Muscle layer of colon (tissue), 2 donors: ENCODE measurements around the gene PIK3R5.

Source experiments
- H3K27ac ChIP-seq: one replicate; pipeline ENCODE4 v1.7.0; 2013; ENCODE audit warnings: low read depth, mild to moderate bottlenecking, low read length, moderate library complexity
- H3K27me3 ChIP-seq, 2 donors: one replicate each; pipeline ENCODE4 v1.7.0; 2013; ENCODE audit warnings: low read length in 2 of 2, mild to moderate bottlenecking in 2 of 2; ENCODE audit not compliant: insufficient read depth in 2 of 2, control insufficient read depth in 1 of 2
- H3K36me3 ChIP-seq: one replicate; pipeline ENCODE4 v1.7.0; 2013; ENCODE audit warnings: mild to moderate bottlenecking, low read length; ENCODE audit not compliant: insufficient read depth
- H3K4me1 ChIP-seq: one replicate; pipeline ENCODE4 v1.7.0; 2013; ENCODE audit warnings: mild to moderate bottlenecking, low read length; ENCODE audit not compliant: insufficient read depth
- H3K4me3 ChIP-seq, 2 donors: one replicate each; pipeline ENCODE4 v1.7.0; 2013; ENCODE audit warnings: low read length in 2 of 2, low read depth in 1 of 2, mild to moderate bottlenecking in 1 of 2, moderate library complexity in 1 of 2
- H3K9ac ChIP-seq: one replicate; pipeline ENCODE4 v1.7.0; 2013; ENCODE audit warnings: low read length
- H3K9me3 ChIP-seq: one replicate; pipeline ENCODE4 v1.7.0; 2013; ENCODE audit warnings: mild to moderate bottlenecking, low read length
- donor health status: abdominal sarcoma.
- donor health status: Adenocarcinoma of cecum.

The PIK3R5 gene

DNA sequence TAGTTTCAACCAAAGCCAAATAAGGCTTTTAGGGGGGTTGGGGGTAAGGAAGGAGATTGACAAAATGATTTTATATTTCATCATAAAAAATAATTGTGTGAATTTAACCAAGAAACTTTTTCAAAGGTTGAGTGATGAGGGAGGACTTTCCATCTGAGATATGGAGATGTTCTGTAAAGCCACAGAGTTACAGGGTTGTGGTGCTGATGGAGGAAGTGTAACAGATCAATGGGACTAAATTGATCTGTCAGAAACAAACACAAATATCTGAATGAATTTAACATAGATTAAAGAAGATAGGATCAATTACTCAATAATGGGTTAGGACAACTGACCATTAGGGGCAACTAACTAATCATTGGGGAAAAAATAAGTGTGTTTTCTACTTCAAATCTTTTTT lies 14.2 kb upstream of the PIK3R5 start:
- Histone ChIP-seq H3K9ac (no peak overlapping the region), H3K36me3 (no peaks in the 10 kb centered on the region), H3K9me3 (no peaks in the 10 kb centered on the region), H3K4me3 (no peak overlapping the region), H3K27ac (no peak overlapping the region), H3K4me1 (no peaks in the 10 kb centered on the region), H3K27me3 (no peaks in the 10 kb centered on the region)

GRCh38 chr17:8976638-8977037 lies 11.1 kb upstream of the PIK3R5 start:
- Histone ChIP-seq H3K27me3 (no peaks in the 10 kb centered on the region), H3K27ac (no peak overlapping the region), H3K9ac (no peak overlapping the region), H3K4me1 (no peaks in the 10 kb centered on the region), H3K36me3 (no peaks in the 10 kb centered on the region), H3K4me3 (no peak overlapping the region), H3K9me3 (no peaks in the 10 kb centered on the region)

- Histone ChIP-seq H3K27me3 (no peaks in the 10 kb centered on the region), H3K4me1 (no peaks in the 10 kb centered on the region), H3K27ac (no peak overlapping the region), H3K36me3 (no peaks in the 10 kb centered on the region), H3K9me3 (no peaks in the 10 kb centered on the region), H3K4me3 (no peak overlapping the region), H3K9ac (no peak overlapping the region)
These were observed 9.7 kb upstream of the PIK3R5 start for GRCh38 chr17:8975091-8975725.

- H3K4me1 ChIP-seq, result no peaks in the 10 kb centered on the region
- no peak overlapping the region for H3K27ac ChIP-seq
- H3K4me3 ChIP-seq, result no peak overlapping the region
- no peaks in the 10 kb centered on the region for H3K9me3 ChIP-seq
- peaks cover 0 to 25% of the 10 kb centered on the region in 2 donors for H3K27me3 ChIP-seq
- no peak overlapping the region for H3K9ac ChIP-seq
- H3K36me3 ChIP-seq, result no peaks in the 10 kb centered on the region
These were observed 4.4 kb upstream of the PIK3R5 start for GRCh38 chr17:8969901-8970300.

DNA sequence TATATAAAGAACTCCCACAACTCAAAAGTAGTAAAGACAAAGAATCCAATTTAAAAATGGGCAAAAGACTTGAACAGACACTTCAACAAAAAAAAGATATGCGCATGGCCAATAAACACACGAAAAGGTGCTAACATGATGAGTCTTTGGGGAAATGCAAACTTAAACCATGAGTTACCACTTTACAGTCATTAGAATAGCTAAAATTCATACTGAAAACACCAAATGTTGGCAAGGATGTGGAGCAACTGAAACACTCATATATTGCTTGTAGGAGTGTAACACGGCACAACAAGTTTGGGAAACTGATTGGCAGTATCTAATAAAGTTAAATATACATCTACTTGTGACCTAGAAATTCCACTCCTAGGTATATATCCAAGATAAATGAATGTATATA lies 3.0 kb upstream of the PIK3R5 start:
- H3K36me3 ChIP-seq, result no peaks in the 10 kb centered on the region
- no peak overlapping the region for H3K9ac ChIP-seq
- no peaks in the 10 kb centered on the region for H3K9me3 ChIP-seq
- H3K4me3 ChIP-seq, result no peak overlapping the region
- H3K4me1 ChIP-seq, result no peaks in the 10 kb centered on the region
- H3K27me3 ChIP-seq, result peaks cover 0 to 37% of the 10 kb centered on the region in 2 donors
- H3K27ac ChIP-seq, result no peak overlapping the region

DNA sequence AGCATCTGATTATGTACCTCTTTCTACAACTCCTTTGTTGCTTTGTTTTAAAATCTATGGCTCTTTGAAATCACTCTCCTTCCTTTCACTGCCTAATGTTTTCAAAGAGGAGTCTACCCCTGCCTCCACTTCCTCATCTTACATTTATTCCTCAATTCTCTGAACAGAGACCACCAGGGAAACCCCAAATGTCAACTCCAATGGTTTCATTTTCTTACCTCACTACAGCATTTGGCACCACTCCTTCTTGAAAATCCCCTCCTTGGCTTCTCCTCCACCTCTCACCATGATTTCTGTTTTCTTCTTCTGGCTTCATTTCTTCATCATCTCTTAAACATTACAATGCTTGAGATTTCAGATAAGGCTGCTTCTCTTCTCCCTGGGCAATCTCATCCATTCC lies 2.4 kb upstream of the PIK3R5 start:
- H3K4me3 ChIP-seq, result no peak overlapping the region
- no peaks in the 10 kb centered on the region for H3K4me1 ChIP-seq
- no peak overlapping the region for H3K27ac ChIP-seq
- peaks cover 0 to 38% of the 10 kb centered on the region in 2 donors for H3K27me3 ChIP-seq
- no peaks in the 10 kb centered on the region for H3K36me3 ChIP-seq
- H3K9ac ChIP-seq, result no peak overlapping the region
- H3K9me3 ChIP-seq, result no peaks in the 10 kb centered on the region

GRCh38 chr17:8966926-8967325 lies 1.4 kb upstream of the PIK3R5 start:
- H3K9me3 ChIP-seq, result no peaks in the 10 kb centered on the region
- H3K27ac ChIP-seq, result no peak overlapping the region
- peaks cover 0 to 38% of the 10 kb centered on the region in 2 donors for H3K27me3 ChIP-seq

DNA sequence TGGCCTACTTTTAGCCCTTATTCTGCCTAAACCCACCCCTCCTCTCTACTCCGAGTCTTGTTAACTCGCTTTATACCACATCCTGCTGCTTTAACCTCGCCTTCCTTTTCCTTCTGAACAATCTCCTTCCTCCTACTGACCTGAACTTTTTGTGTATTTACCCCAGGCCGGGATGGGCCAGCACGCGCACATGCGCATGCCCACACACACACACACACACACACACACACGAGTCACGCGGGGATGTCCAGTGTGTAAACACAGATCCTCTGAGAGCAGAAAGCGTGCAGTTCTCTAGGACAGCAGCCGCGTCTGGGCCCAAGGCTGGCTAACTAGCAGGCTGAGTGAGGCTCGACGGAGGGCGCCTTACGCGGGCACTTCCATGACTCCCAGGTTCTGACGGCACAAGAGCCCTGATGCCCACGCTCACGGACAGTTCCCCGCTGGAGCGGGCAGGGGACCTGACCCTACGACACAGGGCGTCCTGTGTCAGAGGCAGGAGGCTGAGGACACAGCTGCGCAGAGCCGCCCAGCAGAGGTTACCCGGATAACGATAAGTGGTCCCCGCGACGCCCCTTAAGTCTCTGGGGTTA lies 610 bp downstream of the PIK3R5 start:
- no peaks in the 10 kb centered on the region for H3K9me3 ChIP-seq
- no peak overlapping the region for H3K9ac ChIP-seq
- H3K4me3 ChIP-seq, result peak overlapping the region in 1 of 2 donors; percentile 19
- peaks cover 0 to 38% of the 10 kb centered on the region in 2 donors for H3K27me3 ChIP-seq
- no peak overlapping the region for H3K27ac ChIP-seq
- H3K36me3 ChIP-seq, result no peaks in the 10 kb centered on the region
- H3K4me1 ChIP-seq, result no peaks in the 10 kb centered on the region

More at GRCh38 chr17:8966926-8967325, 1.4 kb upstream of the PIK3R5 start:
- H3K4me1 ChIP-seq, result no peaks in the 10 kb centered on the region
- H3K9ac ChIP-seq, result no peak overlapping the region
- H3K4me3 ChIP-seq, result no peak overlapping the region
- H3K36me3 ChIP-seq, result no peaks in the 10 kb centered on the region

GRCh38 chr17:8963647-8964258 lies 1.8 kb downstream of the PIK3R5 start:
- Histone ChIP-seq H3K36me3 (no peaks in the 10 kb centered on the region), H3K9me3 (no peaks in the 10 kb centered on the region), H3K9ac (no peak overlapping the region), H3K4me1 (no peaks in the 10 kb centered on the region), H3K27ac (no peak overlapping the region), H3K4me3 (no peak overlapping the region), H3K27me3 (peaks cover 0 to 38% of the 10 kb centered on the region in 2 donors)

- Histone ChIP-seq H3K27ac (no peak overlapping the region), H3K4me3 (no peak overlapping the region), H3K27me3 (peaks cover 0 to 34% of the 10 kb centered on the region in 2 donors), H3K9me3 (no peaks in the 10 kb centered on the region), H3K4me1 (no peaks in the 10 kb centered on the region), H3K9ac (no peak overlapping the region), H3K36me3 (no peaks in the 10 kb centered on the region)
These were observed 2.5 kb downstream of the PIK3R5 start for GRCh38 chr17:8963014-8963413.

GRCh38 chr17:8961829-8962228 lies 3.7 kb downstream of the PIK3R5 start:
- no peaks in the 10 kb centered on the region for H3K4me1 ChIP-seq
- H3K36me3 ChIP-seq, result no peaks in the 10 kb centered on the region
- H3K27ac ChIP-seq, result no peak overlapping the region
- H3K4me3 ChIP-seq, result no peak overlapping the region
- peaks cover 0 to 29% of the 10 kb centered on the region in 2 donors for H3K27me3 ChIP-seq
- no peak overlapping the region for H3K9ac ChIP-seq
- no peaks in the 10 kb centered on the region for H3K9me3 ChIP-seq
